KMS-11 (cell line): ENCODE results near the gene HERC5.

ENCODE experiments used
- H2AFZ ChIP-seq: fragments of 200-600 bp; sonication (generic); 2 replicates; pipeline ENCODE4 v1.6.1; 2016; ENCODE audit warnings: antibody characterized with exemption, mixed run types, low read depth
- H3K27ac ChIP-seq: fragments of 200-600 bp; sonication (generic); 2 replicates; pipeline ENCODE4 v1.6.1; 2016; ENCODE audit warnings: mild to moderate bottlenecking, mixed run types
- H3K27me3 ChIP-seq: fragments of 200-600 bp; sonication (generic); 2 replicates; pipeline ENCODE4 v1.6.1; 2017; ENCODE audit warnings: mild to moderate bottlenecking, low read depth, mixed run types, moderate library complexity; ENCODE audit not compliant: insufficient read depth
- H3K36me3 ChIP-seq: fragments of 200-600 bp; sonication (generic); 2 replicates; pipeline ENCODE4 v1.6.1; 2017; ENCODE audit warnings: mild to moderate bottlenecking, mixed run types; ENCODE audit not compliant: insufficient read depth
- H3K4me1 ChIP-seq: fragments of 200-600 bp; sonication (generic); 2 replicates; pipeline ENCODE4 v1.6.1; 2016; ENCODE audit warnings: mild to moderate bottlenecking, low read depth, mixed run types; ENCODE audit not compliant: poor library complexity, severe bottlenecking
- H3K4me2 ChIP-seq: fragments of 200-600 bp; sonication (generic); 2 replicates; pipeline ENCODE4 v1.7.0; 2016; ENCODE audit warnings: mild to moderate bottlenecking, mixed run types
- H3K4me3 ChIP-seq: fragments of 200-600 bp; sonication (generic); IDR thresholded peaks from 2 replicates; pipeline ENCODE4 v1.6.1; 2017; ENCODE audit warnings: low read depth, low read length, mixed read lengths; ENCODE audit not compliant: insufficient read depth
- H3K79me2 ChIP-seq: fragments of 200-600 bp; sonication (generic); 2 replicates; pipeline ENCODE4 v1.6.1; 2016; ENCODE audit warnings: low read depth, mixed run types; ENCODE audit not compliant: insufficient read depth
- H3K9ac ChIP-seq: fragments of 200-600 bp; sonication (generic); 2 replicates; pipeline ENCODE4 v1.6.1; 2016; ENCODE audit warnings: mild to moderate bottlenecking, mixed run types
- H4K20me1 ChIP-seq: fragments of 200-600 bp; sonication (generic); 2 replicates; pipeline ENCODE4 v1.6.1; 2016; ENCODE audit warnings: mild to moderate bottlenecking, mixed run types; ENCODE audit not compliant: insufficient read depth
- TF ChIP-seq, protein P1 (sequence below): fragments of 200-600 bp; sonication (generic); conservative IDR thresholded peaks from 2 replicates; pipeline ENCODE4 v1.6.1; 2017; ENCODE audit warnings: low read depth, mild to moderate bottlenecking, antibody characterized with exemption, low read length, moderate library complexity, mixed read lengths

The HERC5 gene

DNA sequence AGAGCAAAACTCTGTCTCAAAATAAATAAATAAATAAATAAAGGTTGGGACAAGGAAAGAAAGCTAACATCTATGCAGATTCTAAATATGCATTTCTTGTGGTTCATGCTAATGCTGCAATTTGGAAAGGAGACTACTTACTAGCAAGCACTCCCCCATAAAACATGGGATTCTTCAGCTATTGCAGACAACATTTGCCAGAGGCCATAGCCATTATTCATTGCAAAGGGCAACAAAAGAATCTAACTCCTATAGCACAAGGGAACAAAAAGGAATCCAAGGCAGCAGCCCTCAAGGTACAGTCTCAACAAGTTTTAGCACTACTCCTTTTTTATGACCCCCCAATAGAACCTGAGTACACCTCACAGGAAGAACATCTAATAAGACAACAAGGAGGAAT, 8.0 kb upstream of the HERC5 start:
- Histone ChIP-seq H3K4me1 (no peaks in the 10 kb centered on the region), H3K36me3 (no peaks in the 10 kb centered on the region), H3K4me3 (no peak overlapping the region), H4K20me1 (no peaks in the 10 kb centered on the region), H3K4me2 (no peak overlapping the region), H3K27me3 (no peaks in the 10 kb centered on the region), H3K27ac (no peak overlapping the region), H2AFZ (no peak overlapping the region), H3K9ac (no peak overlapping the region), H3K79me2 (no peaks in the 10 kb centered on the region)
- TF ChIP-seq, protein P1, sequence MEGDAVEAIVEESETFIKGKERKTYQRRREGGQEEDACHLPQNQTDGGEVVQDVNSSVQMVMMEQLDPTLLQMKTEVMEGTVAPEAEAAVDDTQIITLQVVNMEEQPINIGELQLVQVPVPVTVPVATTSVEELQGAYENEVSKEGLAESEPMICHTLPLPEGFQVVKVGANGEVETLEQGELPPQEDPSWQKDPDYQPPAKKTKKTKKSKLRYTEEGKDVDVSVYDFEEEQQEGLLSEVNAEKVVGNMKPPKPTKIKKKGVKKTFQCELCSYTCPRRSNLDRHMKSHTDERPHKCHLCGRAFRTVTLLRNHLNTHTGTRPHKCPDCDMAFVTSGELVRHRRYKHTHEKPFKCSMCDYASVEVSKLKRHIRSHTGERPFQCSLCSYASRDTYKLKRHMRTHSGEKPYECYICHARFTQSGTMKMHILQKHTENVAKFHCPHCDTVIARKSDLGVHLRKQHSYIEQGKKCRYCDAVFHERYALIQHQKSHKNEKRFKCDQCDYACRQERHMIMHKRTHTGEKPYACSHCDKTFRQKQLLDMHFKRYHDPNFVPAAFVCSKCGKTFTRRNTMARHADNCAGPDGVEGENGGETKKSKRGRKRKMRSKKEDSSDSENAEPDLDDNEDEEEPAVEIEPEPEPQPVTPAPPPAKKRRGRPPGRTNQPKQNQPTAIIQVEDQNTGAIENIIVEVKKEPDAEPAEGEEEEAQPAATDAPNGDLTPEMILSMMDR: no peak

DNA sequence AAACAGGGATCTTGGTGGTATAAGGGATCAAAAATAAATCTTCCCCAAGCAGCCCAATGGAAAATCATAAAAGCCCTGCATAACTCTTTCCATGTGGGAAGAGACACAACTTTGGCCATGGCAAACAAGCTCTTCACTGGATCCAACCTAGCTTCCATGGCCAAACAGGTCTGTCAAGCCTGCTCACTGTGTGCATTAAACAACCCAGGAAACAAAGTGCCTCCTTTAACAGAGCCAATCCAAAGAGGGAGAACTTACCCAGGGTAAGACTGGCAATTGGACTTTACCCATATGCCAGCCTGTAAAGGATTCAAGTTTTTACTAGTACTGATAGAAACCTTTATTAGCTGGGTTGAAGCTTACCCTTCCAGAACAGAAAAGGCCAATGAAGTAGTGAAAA, 7.6 kb upstream of the HERC5 start:
- no peaks in the 10 kb centered on the region for H3K79me2 ChIP-seq
- H3K27ac ChIP-seq: no peak overlapping the region
- H3K4me2 ChIP-seq: no peak overlapping the region
- no peaks in the 10 kb centered on the region for H3K27me3 ChIP-seq
- no peaks in the 10 kb centered on the region for H3K4me1 ChIP-seq
- H2AFZ ChIP-seq: no peak overlapping the region
- H3K4me3 ChIP-seq: no peak overlapping the region
- H3K9ac ChIP-seq: no peak overlapping the region
- TF ChIP-seq, protein P1: no peak
- no peaks in the 10 kb centered on the region for H3K36me3 ChIP-seq
- H4K20me1 ChIP-seq: no peaks in the 10 kb centered on the region

DNA sequence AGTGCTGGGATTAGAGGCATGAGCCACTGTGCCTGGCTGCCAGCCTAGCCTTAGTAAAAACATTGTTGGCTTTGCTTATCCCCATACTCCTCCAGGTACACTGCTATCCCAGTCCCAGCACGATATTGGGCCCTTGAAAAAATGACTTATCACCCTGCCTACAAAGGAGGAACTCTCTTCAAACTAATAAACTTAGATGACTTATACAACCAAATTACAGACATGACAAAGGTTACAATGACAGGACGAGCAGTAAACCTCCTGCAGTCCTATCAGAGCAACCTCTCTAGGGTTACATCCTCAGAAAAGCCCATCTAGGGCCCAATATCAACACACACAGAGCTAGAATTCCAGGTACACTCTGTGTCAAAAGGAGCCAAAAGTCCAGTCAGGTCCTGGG, 5.7 kb upstream of the HERC5 start:
- no peaks in the 10 kb centered on the region for H3K79me2 ChIP-seq
- H3K4me1 ChIP-seq: no peaks in the 10 kb centered on the region
- no peaks in the 10 kb centered on the region for H4K20me1 ChIP-seq
- TF ChIP-seq, protein P1: no peak
- H2AFZ ChIP-seq: no peak overlapping the region
- H3K4me3 ChIP-seq: no peak overlapping the region
- H3K36me3 ChIP-seq: no peaks in the 10 kb centered on the region
- H3K27me3 ChIP-seq: no peaks in the 10 kb centered on the region
- no peak overlapping the region for H3K4me2 ChIP-seq
- no peak overlapping the region for H3K27ac ChIP-seq
- H3K9ac ChIP-seq: no peak overlapping the region

DNA sequence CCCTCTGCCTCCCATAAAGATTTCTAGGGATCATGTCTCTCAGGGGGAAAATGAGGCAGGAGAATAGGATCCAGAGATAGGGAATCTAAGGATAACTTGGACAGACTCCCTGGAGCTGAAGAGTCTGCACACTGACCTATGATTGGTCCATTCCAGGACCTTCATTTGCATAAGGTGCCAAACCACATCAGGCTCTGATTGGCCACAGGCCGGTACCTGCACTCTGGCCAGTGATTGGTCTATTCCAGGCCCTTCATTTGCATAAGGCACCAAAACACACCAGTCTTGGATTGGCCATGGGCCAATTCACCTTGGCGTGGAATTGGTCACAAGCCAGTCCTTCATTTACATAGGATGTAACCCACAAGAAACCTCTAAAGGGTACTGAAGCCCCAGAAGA, 4.0 kb upstream of the HERC5 start:
- H3K4me2 ChIP-seq: no peak overlapping the region

More for the DNA sequence above, 4.0 kb upstream of the HERC5 start:
- TF ChIP-seq, protein P1: no peak
- no peak overlapping the region for H3K27ac ChIP-seq
- no peaks in the 10 kb centered on the region for H3K79me2 ChIP-seq
- no peaks in the 10 kb centered on the region for H3K27me3 ChIP-seq
- no peaks in the 10 kb centered on the region for H4K20me1 ChIP-seq
- H3K36me3 ChIP-seq: no peaks in the 10 kb centered on the region
- no peak overlapping the region for H2AFZ ChIP-seq
- H3K4me3 ChIP-seq: no peak overlapping the region
- no peak overlapping the region for H3K9ac ChIP-seq
- no peaks in the 10 kb centered on the region for H3K4me1 ChIP-seq
